ENCODE results near the gene PBXIP1. TPM values are rescaled to one million over a fixed set of nuclear protein-coding genes. Genes with fewer than 3 reads are reported as not detected.
A peak's percentile ranks its signal among the peaks of the same experiment; 100 is the strongest.

The PBXIP1 gene
- total RNA-seq, 1 experiment from 2014 or later, result 11.3 TPM

GRCh38 chr1:155000411-155000725 lies 44.5 kb upstream of the PBXIP1 start:
- Mint-ChIP-seq H3K27me3 (ENCODE audit: insufficient read depth, unreplicated experiment) (no peaks in the 10 kb centered on the region), H3K4me1 (ENCODE audit: insufficient read depth, unreplicated experiment) (peaks cover 45% of the 10 kb centered on the region), H3K4me3 (ENCODE audit: unreplicated experiment) (peak overlapping the region; percentile 90), H3K36me3 (ENCODE audit: insufficient read depth, unreplicated experiment) (peaks cover 13% of the 10 kb centered on the region), H3K27ac (ENCODE audit: low read depth, unreplicated experiment) (peak overlapping the region; percentile 97), H3K9me3 (ENCODE audit: unreplicated experiment) (no peaks in the 10 kb centered on the region)
- intact Hi-C loops (cut with micrococcal nuclease), result loop anchor here (5.0 kb wide), 1 partner anchor 443 kb away; the partner anchor contains the start of gene UBE2Q1
- no TSS peak for BruUV-seq (replicated peaks)
- no peak for TF ChIP-seq CTCF (IDR thresholded peaks at IDR 0.05; ENCODE audit: unreplicated experiment)
- ChIA-PET CTCF (interaction anchor here (0.7 to 9.4 kb wide), 18 partner anchors 10 to 85 kb away, joined by 3 to 118 read pairs (median 9); partner anchors contain the start of genes ADAM15, CKS1B, FLAD1 and PBXIP1), POLR2A (interaction anchor here (0.6 to 41.1 kb wide), 9 partner anchors 17 to 331 kb away, joined by 3 to 1917 read pairs (median 37); partner anchors contain the start of genes ADAM15, CKS1B, EFNA1 and FLAD1)
- DNase-seq (ENCODE audit: unreplicated experiment), result no peak

- H3K36me3 Mint-ChIP-seq (ENCODE audit: insufficient read depth, unreplicated experiment), result peaks cover 13% of the 10 kb centered on the region
- H3K27me3 Mint-ChIP-seq (ENCODE audit: insufficient read depth, unreplicated experiment), result no peaks in the 10 kb centered on the region
- H3K27ac Mint-ChIP-seq (ENCODE audit: low read depth, unreplicated experiment), result peak overlapping the region; percentile 97
- peak; percentile 57 for DNase-seq (ENCODE audit: unreplicated experiment)
- TF ChIP-seq CTCF (IDR thresholded peaks at IDR 0.05; ENCODE audit: unreplicated experiment), result no peak
- no peaks in the 10 kb centered on the region for H3K9me3 Mint-ChIP-seq (ENCODE audit: unreplicated experiment)
- POLR2A ChIA-PET, result interaction anchor here (0.6 to 41.1 kb wide), 11 partner anchors 8 to 330 kb away, joined by 3 to 1917 read pairs (median 10); partner anchors contain the start of genes ADAM15, CKS1B, EFNA1 and FLAD1
- intact Hi-C loops (cut with micrococcal nuclease), result loop anchor here (1.0 to 5.0 kb wide), 4 partner anchors 44 to 442 kb away; partner anchors contain the start of gene UBE2Q1
- BruUV-seq (replicated peaks), result no TSS peak
- H3K4me3 Mint-ChIP-seq (ENCODE audit: unreplicated experiment), result peak overlapping the region; percentile 90
- CTCF ChIA-PET, result interaction anchor here (0.7 to 9.4 kb wide), 22 partner anchors 10 to 445 kb away, joined by 3 to 118 read pairs (median 6); partner anchors contain the start of genes ADAM15, CKS1B, FLAD1 and PBXIP1
- H3K4me1 Mint-ChIP-seq (ENCODE audit: insufficient read depth, unreplicated experiment), result peaks cover 44% of the 10 kb centered on the region
Observed at GRCh38 chr1:154999571-155000410, 43.9 kb upstream of the PBXIP1 start.

GRCh38 chr1:154998818-154999570 lies 43.1 kb upstream of the PBXIP1 start:
- BruUV-seq (replicated peaks), result no TSS peak
- Mint-ChIP-seq H3K27ac (ENCODE audit: low read depth, unreplicated experiment) (peak overlapping the region; percentile 97), H3K4me1 (ENCODE audit: insufficient read depth, unreplicated experiment) (peaks cover 38% of the 10 kb centered on the region), H3K27me3 (ENCODE audit: insufficient read depth, unreplicated experiment) (no peaks in the 10 kb centered on the region), H3K36me3 (ENCODE audit: insufficient read depth, unreplicated experiment) (peaks cover 10% of the 10 kb centered on the region), H3K9me3 (ENCODE audit: unreplicated experiment) (no peaks in the 10 kb centered on the region), H3K4me3 (ENCODE audit: unreplicated experiment) (peak overlapping the region; percentile 32)
- peak; percentile 98 for TF ChIP-seq CTCF (IDR thresholded peaks at IDR 0.05; ENCODE audit: unreplicated experiment)
- DNase-seq (ENCODE audit: unreplicated experiment), result peak; percentile 84
- ChIA-PET POLR2A (interaction anchor here (1.2 to 41.1 kb wide), 8 partner anchors 9 to 329 kb away, joined by 3 to 1917 read pairs (median 44); partner anchors contain the start of genes ADAM15, CKS1B, FLAD1 and PBXIP1), CTCF (interaction anchor here (0.7 to 9.4 kb wide), 21 partner anchors 9 to 518 kb away, joined by 3 to 118 read pairs (median 5); partner anchors contain the start of genes ADAM15, CKS1B, FLAD1 and PBXIP1)
- intact Hi-C loops (cut with micrococcal nuclease), result loop anchor here (1.0 kb wide), 3 partner anchors 44 to 330 kb away; no protein-coding TSS in a partner anchor
